RWPE2 (cell line): ENCODE data around the gene EIF4G1.

Experiments used
- ATAC-seq: fragments of 200-7000 bp; cut with Tn5 transposase; 3 replicates; pipeline ENCODE4 v1.9.1; 2021; ENCODE audit warnings: low read depth
- DNase-seq: peaks from one replicate; pipeline ENCODE4 v3.0.0-alpha.2; 2020; ENCODE audit warnings: low spot score
- H3K27ac ChIP-seq: fragments of 450-650 bp; 2 replicates; pipeline ENCODE4 v1.5.1; 2017; ENCODE audit warnings: mild to moderate bottlenecking; ENCODE audit not compliant: poor library complexity, severe bottlenecking
- H3K27me3 ChIP-seq: fragments of 250-450 bp; sonication (Bioruptor Pico); 2 replicates; pipeline ENCODE4 v1.5.1; 2021; ENCODE audit warnings: mild to moderate bottlenecking, moderate library complexity; ENCODE audit not compliant: insufficient read depth, poor library complexity, severe bottlenecking
- H3K36me3 ChIP-seq: fragments of 250-450 bp; sonication (Bioruptor Pico); 2 replicates; pipeline ENCODE4 v1.5.1; 2020; ENCODE audit warnings: low read depth, mild to moderate bottlenecking, moderate library complexity
- H3K4me1 ChIP-seq: fragments of 250-450 bp; sonication (Bioruptor Pico); 2 replicates; pipeline ENCODE4 v1.5.1; 2021; ENCODE audit warnings: mild to moderate bottlenecking, moderate library complexity; ENCODE audit not compliant: insufficient read depth, poor library complexity, severe bottlenecking
- H3K4me3 ChIP-seq: fragments of 250-450 bp; sonication (Bioruptor Pico); 2 replicates; pipeline ENCODE4 v1.5.1; 2021; ENCODE audit warnings: mild to moderate bottlenecking, moderate library complexity; ENCODE audit not compliant: severe bottlenecking
- H3K9me3 ChIP-seq: fragments of 250-450 bp; sonication (Bioruptor Pico); 2 replicates; pipeline ENCODE4 v1.5.1; 2021; ENCODE audit warnings: mild to moderate bottlenecking, moderate library complexity; ENCODE audit not compliant: severe bottlenecking
- CTCF ChIP-seq: fragments of 450-650 bp; IDR thresholded peaks from one replicate; pipeline ENCODE4 v1.5.1; 2017; ENCODE audit warnings: mild to moderate bottlenecking, moderate library complexity; ENCODE audit not compliant: poor library complexity, severe bottlenecking

The EIF4G1 gene

GRCh38 chr3:184358124-184358767, 43.8 kb downstream of the EIF4G1 start:
- peaks cover 14% of the 10 kb centered on the region for H3K36me3 ChIP-seq
- ATAC-seq: no peak
- DNase-seq: peak; percentile 47
- H3K4me1 ChIP-seq: no peaks in the 10 kb centered on the region
- H3K9me3 ChIP-seq: no peaks in the 10 kb centered on the region
- no peak overlapping the region for H3K27ac ChIP-seq
- H3K4me3 ChIP-seq: no peak overlapping the region
- H3K27me3 ChIP-seq: no peaks in the 10 kb centered on the region
- no peak for TF ChIP-seq CTCF

GRCh38 chr3:184358921-184359350, 44.5 kb downstream of the EIF4G1 start:
- no peak for ATAC-seq

GRCh38 chr3:184359610-184360009, 45.2 kb downstream of the EIF4G1 start:
- H3K36me3 ChIP-seq: peaks cover 14% of the 10 kb centered on the region
- no peak overlapping the region for H3K4me3 ChIP-seq
- no peaks in the 10 kb centered on the region for H3K9me3 ChIP-seq
- no peak for ATAC-seq
- DNase-seq: peak; percentile 51
- H3K4me1 ChIP-seq: peaks cover 6% of the 10 kb centered on the region
- TF ChIP-seq CTCF: no peak
- H3K27ac ChIP-seq: no peak overlapping the region
- no peaks in the 10 kb centered on the region for H3K27me3 ChIP-seq

More at GRCh38 chr3:184358921-184359350, 44.5 kb downstream of the EIF4G1 start:
- no peaks in the 10 kb centered on the region for H3K9me3 ChIP-seq
- DNase-seq: peak; percentile 45
- no peaks in the 10 kb centered on the region for H3K27me3 ChIP-seq
- no peak for TF ChIP-seq CTCF
- peaks cover 10% of the 10 kb centered on the region for H3K36me3 ChIP-seq
- no peak overlapping the region for H3K27ac ChIP-seq
- no peak overlapping the region for H3K4me3 ChIP-seq
- no peaks in the 10 kb centered on the region for H3K4me1 ChIP-seq

GRCh38 chr3:184360070-184360928, 45.9 kb downstream of the EIF4G1 start:
- DNase-seq (no peak), ATAC-seq (no peak)
- Histone ChIP-seq H3K4me3 (peak overlapping the region; percentile 88), H3K27ac (peak overlapping the region; percentile 94), H3K27me3 (no peaks in the 10 kb centered on the region), H3K9me3 (no peaks in the 10 kb centered on the region), H3K4me1 (peaks cover 8% of the 10 kb centered on the region), H3K36me3 (peaks cover 16% of the 10 kb centered on the region)
- no peak for TF ChIP-seq CTCF
